Activated CD8-positive, alpha-beta memory T cell treated with anti-CD3 and anti-CD28 coated beads, Interleukin-2, amount 50 U/mL, for 24 hours (primary cell): ENCODE measurements around the gene RHBG.
"Not testable (repeated sequence)": the region's sequence is repeated elsewhere in the genome, so short reads cannot be mapped to it uniquely, and the experiment has no call there.

Experiments
- DNase-seq: peaks from one replicate; pipeline ENCODE4 v3.0.0-alpha.2; 2020; ENCODE audit errors: extremely low read depth

Gene RHBG

GRCh38 chr1:156360534-156360933, 8.5 kb upstream of the RHBG start:
- no peak for DNase-seq

GRCh38 chr1:156365754-156366153, 3.3 kb upstream of the RHBG start:
- DNase-seq = no peak

GRCh38 chr1:156366378-156367166, 2.4 kb upstream of the RHBG start:
- no peak for DNase-seq

- no peak for DNase-seq
Observed at GRCh38 chr1:156367383-156368156, 1.4 kb upstream of the RHBG start.

GRCh38 chr1:156368157-156368658, 803 bp upstream of the RHBG start:
- no peak for DNase-seq

GRCh38 chr1:156369685-156370286, 775 bp downstream of the RHBG start:
- not testable (repeated sequence) for DNase-seq

- no peak for DNase-seq
Observed at GRCh38 chr1:156371553-156372264, 2.7 kb downstream of the RHBG start.

GRCh38 chr1:156372265-156372586, 3.2 kb downstream of the RHBG start:
- DNase-seq = no peak

- DNase-seq = no peak
Observed at GRCh38 chr1:156372876-156373275, 3.9 kb downstream of the RHBG start.

GRCh38 chr1:156373546-156373945, 4.5 kb downstream of the RHBG start:
- no peak for DNase-seq

- DNase-seq = no peak
Observed at GRCh38 chr1:156376146-156376545, 7.1 kb downstream of the RHBG start.

- DNase-seq = no peak
Observed at GRCh38 chr1:156376958-156377919, 8.2 kb downstream of the RHBG start.

GRCh38 chr1:156378557-156378956, 9.5 kb downstream of the RHBG start:
- DNase-seq = no peak

GRCh38 chr1:156379420-156380165, 10.6 kb downstream of the RHBG start:
- no peak for DNase-seq

- DNase-seq = no peak
Observed at GRCh38 chr1:156382561-156382960, 13.6 kb downstream of the RHBG start.

- peak; percentile 20 for DNase-seq
Observed at GRCh38 chr1:156383023-156383422, 14.0 kb downstream of the RHBG start.

GRCh38 chr1:156384007-156384406, 15.0 kb downstream of the RHBG start:
- DNase-seq = no peak

GRCh38 chr1:156384658-156385057, 15.6 kb downstream of the RHBG start:
- DNase-seq = no peak

GRCh38 chr1:156385534-156386031, 16.6 kb downstream of the RHBG start:
- peak; percentile 48 for DNase-seq
